GF-D8 (cell line): ENCODE measurements around the gene P2RX4.
A peak's percentile ranks its signal among the peaks of the same experiment; 100 is the strongest.
"Not testable (repeated sequence)": the region's sequence is repeated elsewhere in the genome, so short reads cannot be mapped to it uniquely, and the experiment has no call there.

ENCODE experiments used
- DNase-seq: peaks from one replicate; lab custom pipeline; 2025; lab: John Stamatoyannopoulos, UW

P2RX4 gene

DNA sequence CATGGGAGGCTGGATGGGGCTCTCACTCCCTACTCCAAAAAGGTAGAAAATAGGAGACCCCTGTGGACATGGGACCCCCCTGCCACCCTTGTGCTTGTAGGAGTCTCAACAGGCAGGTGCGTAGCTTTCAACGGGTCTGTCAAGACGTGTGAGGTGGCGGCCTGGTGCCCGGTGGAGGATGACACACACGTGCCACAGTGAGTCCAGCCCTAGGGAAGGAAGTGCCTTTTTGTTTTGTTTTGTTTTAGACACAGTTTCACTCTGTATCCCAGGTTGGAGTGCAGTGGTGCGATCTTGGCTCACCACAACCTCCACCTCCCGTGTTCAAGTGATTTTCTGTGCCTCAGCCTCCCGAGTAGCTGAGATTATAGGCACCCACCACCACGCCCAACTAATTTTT is 12.9 kb downstream of the P2RX4 start:
- DNase-seq, result no peak

DNA sequence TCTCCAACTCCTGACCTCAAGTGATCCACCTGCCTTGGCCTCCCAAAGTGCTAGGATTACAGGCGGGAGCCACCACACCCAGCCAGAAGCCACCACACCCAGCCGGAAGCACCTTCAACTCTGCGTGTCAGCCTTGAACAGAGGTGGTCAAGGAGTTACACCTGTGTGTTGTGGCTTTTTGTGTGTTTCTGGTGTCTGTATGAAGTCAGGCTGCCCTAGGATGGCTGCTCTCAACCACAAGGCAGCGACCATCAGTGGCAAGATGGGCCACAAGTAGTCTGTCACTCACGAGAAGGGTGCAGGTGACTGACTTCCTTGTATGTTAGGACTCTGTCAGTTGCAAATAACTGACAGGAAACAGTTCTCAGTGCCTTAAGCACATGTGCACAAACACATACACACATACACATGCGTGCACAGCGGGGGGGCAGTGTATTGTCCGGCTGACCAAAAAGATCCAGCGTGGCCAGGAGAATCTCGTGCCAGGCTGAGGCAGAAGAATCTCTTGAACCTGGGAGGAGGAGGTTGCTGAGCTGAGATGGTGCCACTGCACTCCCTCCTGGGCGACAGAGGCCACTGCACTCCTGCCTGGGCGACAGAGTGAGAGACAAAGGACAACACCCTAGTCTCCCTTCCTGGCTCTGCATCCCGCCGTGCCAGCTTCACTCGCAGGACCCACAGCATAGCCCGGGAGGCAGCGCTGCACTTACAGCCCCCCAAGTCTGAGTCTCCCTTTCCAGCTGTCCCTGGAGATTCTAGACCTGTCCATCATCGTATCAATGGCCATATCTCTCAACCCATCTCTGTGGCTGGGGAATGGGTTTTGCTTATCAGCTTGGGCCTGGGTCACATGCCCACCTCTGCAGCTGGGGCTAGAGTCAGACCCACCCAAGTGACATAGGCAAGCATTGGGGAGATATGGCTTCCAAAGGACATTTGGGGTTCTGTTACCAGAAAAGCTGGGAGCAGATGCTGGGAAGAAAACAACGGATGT is 13.7 kb downstream of the P2RX4 start:
- no peak for DNase-seq

DNA sequence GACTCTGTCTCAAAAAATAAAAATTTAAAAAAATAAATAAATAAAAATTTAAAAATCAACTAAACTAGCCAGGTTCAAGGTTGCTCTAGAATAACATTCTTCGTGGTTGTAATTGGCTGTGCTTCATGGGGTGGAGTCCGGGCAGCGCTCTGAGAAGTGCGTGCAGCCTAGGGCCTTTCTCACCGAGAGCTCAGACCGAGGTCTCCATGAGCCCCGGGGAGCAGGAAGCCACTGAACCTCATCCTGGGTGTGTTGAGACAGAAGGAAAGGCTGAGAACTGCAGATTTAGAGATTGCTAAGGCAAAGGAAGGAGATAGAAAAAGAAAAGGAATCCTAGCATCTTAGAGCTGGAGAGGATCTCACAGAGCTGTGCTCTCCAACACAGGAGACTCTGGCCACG is 14.7 kb downstream of the P2RX4 start:
- no peak for DNase-seq

- DNase-seq, result no peak
Observed at GRCh38 chr12:121226399-121226798, 16.5 kb downstream of the P2RX4 start.

- DNase-seq, result not testable (repeated sequence)
Observed at GRCh38 chr12:121226871-121227270, 16.9 kb downstream of the P2RX4 start.

GRCh38 chr12:121227294-121227693 is 17.4 kb downstream of the P2RX4 start:
- no peak for DNase-seq

DNA sequence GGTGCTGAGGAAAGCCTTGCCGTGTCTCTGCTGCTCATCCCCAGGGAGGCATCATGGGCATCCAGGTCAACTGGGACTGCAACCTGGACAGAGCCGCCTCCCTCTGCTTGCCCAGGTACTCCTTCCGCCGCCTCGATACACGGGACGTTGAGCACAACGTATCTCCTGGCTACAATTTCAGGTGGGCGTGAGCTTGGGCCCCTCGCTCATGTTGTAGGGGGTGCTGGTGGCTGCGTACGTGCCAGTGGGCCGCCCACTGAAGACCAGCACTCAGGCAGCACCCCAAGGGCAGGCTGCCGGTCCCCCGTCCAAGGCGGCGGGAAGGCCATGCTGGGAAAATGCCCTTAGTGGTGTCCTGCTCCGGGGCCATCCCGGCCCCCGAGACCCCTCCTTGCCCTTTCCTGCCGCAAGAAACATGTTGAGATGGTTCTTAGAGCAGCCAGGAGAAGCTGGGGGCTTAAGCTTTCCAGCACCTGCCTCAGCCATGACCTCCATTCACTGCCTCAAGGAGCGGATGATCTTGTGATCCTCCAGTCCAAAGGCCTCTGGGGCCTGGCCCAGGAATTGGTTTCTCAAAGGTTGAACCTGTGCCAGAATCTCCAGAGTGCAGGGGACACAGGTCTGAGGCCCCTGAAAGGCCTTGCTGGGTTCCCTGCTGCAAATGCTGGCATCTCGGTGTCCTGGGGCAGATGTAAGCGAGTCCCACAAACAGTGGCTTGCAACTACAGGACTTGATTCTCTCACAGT is 19.2 kb downstream of the P2RX4 start:
- no peak for DNase-seq

- not testable (repeated sequence) for DNase-seq
Observed at GRCh38 chr12:121229826-121230537, 20.1 kb downstream of the P2RX4 start.

DNA sequence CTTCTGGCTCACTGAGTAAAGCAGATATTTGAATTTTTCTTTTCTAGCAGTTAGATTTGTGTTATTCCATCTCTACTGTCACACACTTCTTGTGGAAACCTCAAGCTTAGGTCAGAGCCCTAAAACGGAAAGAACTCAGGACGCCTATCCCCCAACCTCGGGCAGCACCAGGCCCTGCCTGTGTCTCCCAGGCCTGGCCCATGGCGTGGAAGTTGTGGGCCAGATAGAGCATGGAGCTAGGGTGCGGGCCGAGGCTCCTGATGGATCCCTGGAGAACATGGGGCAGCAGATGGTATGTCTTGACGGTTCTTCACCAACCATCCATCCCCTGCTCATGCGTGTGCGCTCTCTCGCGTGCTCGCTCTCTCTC is 20.6 kb downstream of the P2RX4 start:
- DNase-seq, result no peak

GRCh38 chr12:121232163-121232562 is 22.2 kb downstream of the P2RX4 start:
- DNase-seq, result no peak

GRCh38 chr12:121232977-121233627 is 23.2 kb downstream of the P2RX4 start:
- DNase-seq, result no peak

DNA sequence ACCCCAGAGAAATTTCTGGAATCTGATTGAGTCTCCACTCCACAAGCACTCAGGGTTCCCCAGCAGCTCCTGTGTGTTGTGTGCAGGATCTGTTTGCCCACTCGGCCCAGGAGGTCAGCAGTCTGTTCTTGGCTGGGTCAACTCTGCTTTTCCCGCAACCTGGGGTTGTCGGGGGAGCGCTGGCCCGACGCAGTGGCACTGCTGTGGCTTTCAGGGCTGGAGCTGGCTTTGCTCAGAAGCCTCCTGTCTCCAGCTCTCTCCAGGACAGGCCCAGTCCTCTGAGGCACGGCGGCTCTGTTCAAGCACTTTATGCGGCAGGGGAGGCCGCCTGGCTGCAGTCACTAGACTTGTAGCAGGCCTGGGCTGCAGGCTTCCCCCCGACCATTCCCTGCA is 23.7 kb downstream of the P2RX4 start:
- DNase-seq, result no peak

DNA sequence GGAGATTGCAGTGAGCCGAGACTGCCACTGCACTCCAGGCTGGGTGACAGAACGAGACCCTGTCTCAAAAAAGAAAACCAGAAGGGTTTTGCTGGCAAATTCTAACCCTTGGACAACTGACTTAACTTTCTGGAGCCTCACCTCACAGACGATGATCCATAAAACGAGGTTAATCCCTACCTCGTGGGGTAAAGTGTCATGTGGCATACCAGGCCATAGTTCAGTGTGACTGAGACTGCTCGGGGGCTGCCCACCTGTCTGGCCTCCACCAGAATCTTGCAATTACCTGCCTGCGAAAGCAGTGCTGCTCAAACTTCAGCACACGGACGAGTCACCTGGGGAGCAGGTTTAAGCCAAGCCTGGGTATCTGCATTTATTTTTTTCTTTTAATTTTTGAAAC is 26.8 kb downstream of the P2RX4 start:
- DNase-seq, result no peak

DNA sequence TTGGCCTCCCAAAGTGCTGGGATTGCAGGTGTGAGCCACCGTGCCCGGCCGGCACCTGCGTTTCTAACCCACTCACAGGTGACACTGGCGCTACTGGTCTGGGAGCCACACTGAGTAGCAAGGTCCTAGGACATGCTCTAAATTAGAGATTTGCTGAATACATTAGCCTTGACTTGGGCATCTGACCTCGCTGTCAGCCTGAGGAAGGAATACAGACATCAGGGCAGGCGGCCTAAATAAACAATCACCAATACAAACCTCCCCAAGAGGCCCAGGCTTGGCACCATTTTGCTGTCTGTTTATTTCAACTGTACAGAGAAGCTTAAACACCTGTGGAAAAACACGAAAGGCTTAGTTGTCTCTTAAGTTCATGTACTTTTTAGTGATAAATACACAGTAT is 27.5 kb downstream of the P2RX4 start:
- no peak for DNase-seq

- no peak for DNase-seq
Observed at GRCh38 chr12:121238086-121238485, 28.2 kb downstream of the P2RX4 start.

DNA sequence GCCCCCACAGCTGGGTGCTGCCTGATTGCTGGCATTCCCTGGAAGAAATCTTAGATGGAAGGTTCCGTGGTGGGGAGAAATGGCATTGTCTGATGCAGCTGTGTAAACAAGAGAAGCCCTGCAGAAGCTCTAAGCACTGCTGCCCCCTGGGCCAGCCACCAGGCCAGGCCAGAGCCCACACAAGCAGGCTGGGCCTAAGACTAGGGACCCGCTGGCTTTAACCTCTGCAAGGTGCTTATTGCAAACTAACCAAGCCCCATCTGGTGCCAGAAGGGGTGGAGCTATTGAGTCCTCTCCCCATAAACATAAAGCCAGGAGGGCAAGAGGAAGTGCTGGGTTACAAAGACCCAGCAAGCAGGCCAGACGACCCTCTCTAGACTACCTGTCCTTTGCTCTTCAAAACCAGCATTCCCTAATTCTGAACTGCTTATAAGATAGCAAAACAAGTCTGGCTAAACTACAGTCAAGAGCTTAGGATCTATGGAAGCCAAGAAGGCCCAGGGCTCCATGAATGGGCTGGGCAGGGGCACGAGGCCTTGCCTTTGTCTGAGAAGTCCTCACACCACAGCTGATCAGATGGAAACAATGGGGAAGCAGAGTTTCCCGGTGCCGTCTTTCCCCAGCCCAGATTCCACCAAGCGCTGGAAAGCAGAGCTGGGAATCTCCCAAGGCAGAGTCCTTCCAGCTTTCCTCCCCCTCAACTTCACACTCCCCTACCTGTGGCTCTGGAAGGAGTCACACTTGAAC is 28.8 kb downstream of the P2RX4 start:
- DNase-seq, result peak; percentile 80

GRCh38 chr12:121239351-121240061 is 29.6 kb downstream of the P2RX4 start:
- peak; percentile 83 for DNase-seq

- DNase-seq, result no peak
Observed at GRCh38 chr12:121240062-121240420, 30.1 kb downstream of the P2RX4 start.

- DNase-seq, result peak; percentile 45
Observed at GRCh38 chr12:121240484-121241101, 30.7 kb downstream of the P2RX4 start.
